ENCODE results near the gene CA9. TPM values are rescaled to one million over a fixed set of nuclear protein-coding genes. Genes with fewer than 3 reads are reported as not detected.
"Not testable (repeated sequence)": the region's sequence is repeated elsewhere in the genome, so short reads cannot be mapped to it uniquely, and the experiment has no call there.

The CA9 gene
- total and polyA plus RNA-seq, 9 of the 15 experiments (the other 6 are each of a cell fraction or from before 2014, with no cell fraction given) = 0.15 to 10.6 (median 0.60) TPM; not detected in 4

- H3K9ac ChIP-seq (ENCODE audit: insufficient read depth in 1 of 2, low read depth in 2 of 2, low read length in 2 of 2); H3K36me3 ChIP-seq (ENCODE audit: control insufficient read depth, insufficient read depth, low read length); H2AFZ ChIP-seq (ENCODE audit: low read depth, low read length); intact Hi-C loops (cut with micrococcal nuclease); DNase-seq (ENCODE audit: extremely low read depth in 1 of 4, low spot score in 3 of 4); H3K79me2 ChIP-seq (ENCODE audit: control insufficient read depth, insufficient read depth, low read length); H3K4me1 ChIP-seq (replicated peaks in 1 of 2; ENCODE audit: control insufficient read depth in 2 of 2, insufficient read depth in 2 of 2, low read length in 2 of 2); H3K27me3 ChIP-seq (ENCODE audit: control insufficient read depth in 2 of 2, insufficient read depth in 2 of 2, low read length in 2 of 2); H3K4me2 ChIP-seq (ENCODE audit: insufficient read depth, low read length); in situ Hi-C loops (cut with MboI); POLR2A ChIA-PET; H4K20me1 ChIP-seq (replicated peaks; ENCODE audit: control insufficient read depth, insufficient read depth, low read length); H3K27ac ChIP-seq (ENCODE audit: extremely low read depth, low read depth, low read length); H3K4me3 ChIP-seq; H3K9me1 ChIP-seq (ENCODE audit: control insufficient read depth, insufficient read depth, low read length); BruUV-seq (replicated peaks); H3K9me3 ChIP-seq (replicated peaks; ENCODE audit: control insufficient read depth, insufficient read depth, low read depth, low read length); ATAC-seq; FAIRE-seq: not testable (repeated sequence)
- CTCF ChIA-PET (ENCODE audit: low intra/inter-chr PET ratio) = interaction anchor here (0.7 kb wide), 1 partner anchor 43 kb away, joined by 3 read pairs; no protein-coding TSS in a partner anchor
- 80% methylated on average over 2 of the region's 3 CpGs for WGBS (ENCODE audit: insufficient coverage, low coverage, missing lambda C conversion rate)
Observed at GRCh38 chr9:35641478-35641877, 32.2 kb upstream of the CA9 start.

- 65% methylated on average over 4 of the region's 12 CpGs for WGBS (ENCODE audit: insufficient coverage, low coverage, missing lambda C conversion rate)
- DNase-seq (ENCODE audit: extremely low read depth in 1 of 4, low spot score in 3 of 4) (no peak), FAIRE-seq (no peak), ATAC-seq (no peak)
- H3K79me2 ChIP-seq (ENCODE audit: control insufficient read depth, insufficient read depth, low read length) = no peaks in the 10 kb centered on the region
- H4K20me1 ChIP-seq (replicated peaks; ENCODE audit: control insufficient read depth, insufficient read depth, low read length) = no peaks in the 10 kb centered on the region
- ChIA-PET CTCF (ENCODE audit: low intra/inter-chr PET ratio) (no interaction called here), POLR2A (no interaction called here)
- no peak overlapping the region for H3K4me2 ChIP-seq (ENCODE audit: insufficient read depth, low read length)
- H3K9ac ChIP-seq (ENCODE audit: insufficient read depth in 1 of 2, low read depth in 2 of 2, low read length in 2 of 2) = no peak overlapping the region
- H3K9me3 ChIP-seq (replicated peaks; ENCODE audit: control insufficient read depth, insufficient read depth, low read depth, low read length) = no peaks in the 10 kb centered on the region
- H3K4me1 ChIP-seq (replicated peaks in 1 of 2; ENCODE audit: control insufficient read depth in 2 of 2, insufficient read depth in 2 of 2, low read length in 2 of 2) = peaks cover 9 to 10% of the 10 kb centered on the region in 2 experiments
- intact Hi-C loops (cut with micrococcal nuclease) = no loop called here
- no peak overlapping the region for H2AFZ ChIP-seq (ENCODE audit: low read depth, low read length)
- no peak overlapping the region for H3K27ac ChIP-seq (ENCODE audit: extremely low read depth, low read depth, low read length)
- in situ Hi-C loops (cut with MboI) = no loop called here
- BruUV-seq (replicated peaks) = no TSS peak
- no peaks in the 10 kb centered on the region for H3K9me1 ChIP-seq (ENCODE audit: control insufficient read depth, insufficient read depth, low read length)
- no peaks in the 10 kb centered on the region for H3K27me3 ChIP-seq (ENCODE audit: control insufficient read depth in 2 of 2, insufficient read depth in 2 of 2, low read length in 2 of 2)
- no peak overlapping the region for H3K4me3 ChIP-seq
- H3K36me3 ChIP-seq (ENCODE audit: control insufficient read depth, insufficient read depth, low read length) = no peaks in the 10 kb centered on the region
- TF ChIP-seq HMGXB4 (CRISPR knock-in tag; IDR thresholded peaks at IDR 0.05) (no peak), NR3C1 (CRISPR knock-in tag; IDR thresholded peaks at IDR 0.05) (no peak), ZNF699 (CRISPR knock-in tag; IDR thresholded peaks at IDR 0.05; ENCODE audit: insufficient replicate concordance) (no peak), NFYB (IDR thresholded peaks at IDR 0.05; ENCODE audit: extremely low read depth, insufficient read length) (no peak), FUS (optimal IDR thresholded peaks at IDR 0.05; ENCODE audit: low read depth, low read length) (no peak), TAF1 (IDR thresholded peaks at IDR 0.05; ENCODE audit: control insufficient read depth, extremely low read depth, insufficient read depth, low read length, severe bottlenecking) (no peak), RERE (CRISPR knock-in tag; IDR thresholded peaks at IDR 0.05; ENCODE audit: borderline replicate concordance) (no peak), ZNF766 (CRISPR knock-in tag; conservative IDR thresholded peaks at IDR 0.05) (no peak)
Observed at GRCh38 chr9:35643046-35643445, 30.7 kb upstream of the CA9 start.

Measured in K562 (cell line).